ENCODE results near the gene OR14K1.
"Not testable (repeated sequence)": the region's sequence is repeated elsewhere in the genome, so short reads cannot be mapped to it uniquely, and the experiment has no call there.

The OR14K1 gene

DNA sequence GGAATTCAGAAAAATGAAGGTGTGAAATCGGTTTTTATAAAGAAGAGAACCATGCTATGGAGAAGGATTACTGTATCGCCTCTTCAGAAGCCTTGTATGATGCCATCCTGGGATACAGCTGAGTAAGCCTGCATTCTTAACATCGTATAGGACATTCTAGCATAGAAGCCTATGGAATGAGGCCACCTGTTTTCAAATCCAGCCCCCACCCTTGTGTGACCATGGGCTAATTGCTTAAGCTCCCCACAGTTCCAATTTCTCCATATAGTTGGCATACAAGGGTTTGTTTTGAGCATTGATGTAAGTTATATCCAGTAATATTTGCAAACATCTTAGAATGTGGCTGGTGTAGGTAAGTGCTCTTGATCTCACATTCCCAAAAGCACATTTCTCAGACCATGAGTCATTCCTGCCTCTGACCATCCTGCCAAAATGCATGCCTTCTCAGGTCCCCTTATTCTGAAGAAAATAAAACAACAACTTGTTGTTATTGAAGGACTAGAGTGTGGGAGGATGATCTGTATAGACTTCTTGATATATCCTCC is 8.0 kb downstream of the OR14K1 start:
- H3K27ac ChIP-seq, result no peak overlapping the region

DNA sequence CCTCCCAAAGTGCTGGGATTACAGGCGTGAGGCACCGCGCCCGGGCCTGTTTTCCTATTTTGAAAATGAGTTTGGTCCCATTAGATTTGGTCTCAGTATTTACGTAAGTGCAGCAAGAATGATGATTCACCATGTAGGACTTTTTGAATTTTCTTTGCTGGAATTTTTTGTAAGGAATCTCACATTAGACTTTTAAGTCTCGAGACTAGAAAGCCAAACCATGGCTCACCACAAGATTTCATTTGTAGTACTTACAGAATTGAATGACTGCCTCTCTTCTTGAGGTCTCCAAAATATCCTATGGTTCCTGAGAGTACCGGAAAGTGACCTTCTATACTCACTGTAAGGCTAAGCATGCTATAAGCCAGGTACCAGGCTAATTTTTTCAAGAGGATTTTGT is 9.2 kb downstream of the OR14K1 start:
- H3K27ac ChIP-seq, result no peak overlapping the region
- no peak for TF ChIP-seq ZFX (IDR thresholded peaks at IDR 0.05)

More for the DNA sequence above, 8.0 kb downstream of the OR14K1 start:
- TF ChIP-seq, protein P1, sequence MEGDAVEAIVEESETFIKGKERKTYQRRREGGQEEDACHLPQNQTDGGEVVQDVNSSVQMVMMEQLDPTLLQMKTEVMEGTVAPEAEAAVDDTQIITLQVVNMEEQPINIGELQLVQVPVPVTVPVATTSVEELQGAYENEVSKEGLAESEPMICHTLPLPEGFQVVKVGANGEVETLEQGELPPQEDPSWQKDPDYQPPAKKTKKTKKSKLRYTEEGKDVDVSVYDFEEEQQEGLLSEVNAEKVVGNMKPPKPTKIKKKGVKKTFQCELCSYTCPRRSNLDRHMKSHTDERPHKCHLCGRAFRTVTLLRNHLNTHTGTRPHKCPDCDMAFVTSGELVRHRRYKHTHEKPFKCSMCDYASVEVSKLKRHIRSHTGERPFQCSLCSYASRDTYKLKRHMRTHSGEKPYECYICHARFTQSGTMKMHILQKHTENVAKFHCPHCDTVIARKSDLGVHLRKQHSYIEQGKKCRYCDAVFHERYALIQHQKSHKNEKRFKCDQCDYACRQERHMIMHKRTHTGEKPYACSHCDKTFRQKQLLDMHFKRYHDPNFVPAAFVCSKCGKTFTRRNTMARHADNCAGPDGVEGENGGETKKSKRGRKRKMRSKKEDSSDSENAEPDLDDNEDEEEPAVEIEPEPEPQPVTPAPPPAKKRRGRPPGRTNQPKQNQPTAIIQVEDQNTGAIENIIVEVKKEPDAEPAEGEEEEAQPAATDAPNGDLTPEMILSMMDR (conservative IDR thresholded peaks at IDR 0.05), result no peak
- no peak for TF ChIP-seq ZFX (IDR thresholded peaks at IDR 0.05)

- no peak within 1 kb of the TSS for H3K27ac ChIP-seq
- TF ChIP-seq, protein P1 (conservative IDR thresholded peaks at IDR 0.05), result no peak
- TF ChIP-seq ZFX (IDR thresholded peaks at IDR 0.05), result no peak
Observed at GRCh38 chr1:247748041-247748440, 9.6 kb downstream of the OR14K1 start, which contains the start of gene OR14A2. OR14A2 (minus strand) TSS chr1:247748141.

DNA sequence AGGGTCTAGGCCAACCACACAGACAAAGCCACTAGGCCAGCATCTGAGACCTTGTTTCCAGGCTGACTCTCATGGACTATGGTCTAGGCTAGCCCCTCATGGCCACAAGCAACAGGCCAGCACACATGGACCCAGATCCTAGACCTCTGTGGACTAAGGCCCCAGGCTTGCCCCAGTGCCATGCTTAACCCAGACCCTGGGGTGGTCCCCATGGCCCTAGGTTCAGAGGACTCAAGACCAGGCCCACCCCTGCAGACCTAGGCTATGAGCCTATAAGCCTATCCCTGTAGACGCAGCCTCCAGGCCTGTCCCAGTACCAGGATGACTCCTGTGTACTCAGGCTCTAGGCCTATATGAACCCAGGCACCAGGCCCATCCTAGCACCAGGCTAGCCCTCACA is 11.5 kb downstream of the OR14K1 start:
- TF ChIP-seq, protein P1 (conservative IDR thresholded peaks at IDR 0.05), result no peak
- no peak for TF ChIP-seq ZFX (IDR thresholded peaks at IDR 0.05)
- H3K27ac ChIP-seq, result no peak overlapping the region

- H3K27ac ChIP-seq, result not testable (repeated sequence)
Observed at GRCh38 chr1:247754311-247754710, 15.9 kb downstream of the OR14K1 start.

- TF ChIP-seq, protein P1 (conservative IDR thresholded peaks at IDR 0.05), result no peak
- TF ChIP-seq ZFX (IDR thresholded peaks at IDR 0.05), result no peak
- no peak within 1 kb of the TSS for H3K27ac ChIP-seq
Observed at GRCh38 chr1:247760456-247760855, 22.0 kb downstream of the OR14K1 start, which contains the start of gene OR1C1. OR1C1 (minus strand) TSS chr1:247760556; CDS start chr1:247758406, 2,150 bp downstream.

- TF ChIP-seq ZFX (IDR thresholded peaks at IDR 0.05), result no peak
- TF ChIP-seq, protein P1 (conservative IDR thresholded peaks at IDR 0.05), result no peak
- H3K27ac ChIP-seq, result no peak overlapping the region
Observed at GRCh38 chr1:247769603-247770002, 31.2 kb downstream of the OR14K1 start.

Measured in C4-2B (cell line).